Measurements from ENCODE around the gene SHC4.

GRCh38 chr15:48963524-48964113, at the start of gene SHC4:
- no peak for TF ChIP-seq CTCF (IDR thresholded peaks at IDR 0.05)
- TF ChIP-seq POLR2AphosphoS5 (IDR thresholded peaks at IDR 0.05), result peak in 1 of 3 donors; percentile 22
- TF ChIP-seq POLR2A (IDR thresholded peaks at IDR 0.05), result no peak
